GM12873 (cell line): Measurements from ENCODE around the gene RPA1.

ENCODE experiments used
- TF ChIP-seq, protein P1 (sequence below): IDR thresholded peaks from 2 replicates; pipeline ENCODE4 v1.5.1; 2012; ENCODE audit warnings: low read depth, mild to moderate bottlenecking, moderate library complexity, low read length, control low read depth; ENCODE audit not compliant: insufficient read depth; ENCODE audit errors: missing control alignments

Gene RPA1

DNA sequence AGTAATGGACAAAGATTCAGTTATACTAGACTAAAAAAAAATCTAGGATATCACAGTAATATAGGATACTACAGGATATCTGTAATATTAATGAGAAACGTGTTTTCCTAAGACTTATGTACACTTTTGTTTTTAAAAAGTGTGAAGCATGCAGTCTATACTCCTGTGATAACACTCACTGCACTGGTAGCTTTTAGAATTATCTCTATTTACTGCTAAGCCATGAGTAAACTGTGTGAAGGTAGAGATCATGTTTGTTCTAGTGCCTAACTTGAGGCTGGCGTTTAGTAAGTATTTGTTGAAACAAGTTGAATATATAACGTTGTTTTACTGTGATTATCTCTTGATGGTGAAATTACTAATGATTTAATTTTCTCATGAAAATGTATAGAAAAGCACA is 23.9 kb downstream of the RPA1 start:
- TF ChIP-seq, protein P1, sequence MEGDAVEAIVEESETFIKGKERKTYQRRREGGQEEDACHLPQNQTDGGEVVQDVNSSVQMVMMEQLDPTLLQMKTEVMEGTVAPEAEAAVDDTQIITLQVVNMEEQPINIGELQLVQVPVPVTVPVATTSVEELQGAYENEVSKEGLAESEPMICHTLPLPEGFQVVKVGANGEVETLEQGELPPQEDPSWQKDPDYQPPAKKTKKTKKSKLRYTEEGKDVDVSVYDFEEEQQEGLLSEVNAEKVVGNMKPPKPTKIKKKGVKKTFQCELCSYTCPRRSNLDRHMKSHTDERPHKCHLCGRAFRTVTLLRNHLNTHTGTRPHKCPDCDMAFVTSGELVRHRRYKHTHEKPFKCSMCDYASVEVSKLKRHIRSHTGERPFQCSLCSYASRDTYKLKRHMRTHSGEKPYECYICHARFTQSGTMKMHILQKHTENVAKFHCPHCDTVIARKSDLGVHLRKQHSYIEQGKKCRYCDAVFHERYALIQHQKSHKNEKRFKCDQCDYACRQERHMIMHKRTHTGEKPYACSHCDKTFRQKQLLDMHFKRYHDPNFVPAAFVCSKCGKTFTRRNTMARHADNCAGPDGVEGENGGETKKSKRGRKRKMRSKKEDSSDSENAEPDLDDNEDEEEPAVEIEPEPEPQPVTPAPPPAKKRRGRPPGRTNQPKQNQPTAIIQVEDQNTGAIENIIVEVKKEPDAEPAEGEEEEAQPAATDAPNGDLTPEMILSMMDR: no peak

DNA sequence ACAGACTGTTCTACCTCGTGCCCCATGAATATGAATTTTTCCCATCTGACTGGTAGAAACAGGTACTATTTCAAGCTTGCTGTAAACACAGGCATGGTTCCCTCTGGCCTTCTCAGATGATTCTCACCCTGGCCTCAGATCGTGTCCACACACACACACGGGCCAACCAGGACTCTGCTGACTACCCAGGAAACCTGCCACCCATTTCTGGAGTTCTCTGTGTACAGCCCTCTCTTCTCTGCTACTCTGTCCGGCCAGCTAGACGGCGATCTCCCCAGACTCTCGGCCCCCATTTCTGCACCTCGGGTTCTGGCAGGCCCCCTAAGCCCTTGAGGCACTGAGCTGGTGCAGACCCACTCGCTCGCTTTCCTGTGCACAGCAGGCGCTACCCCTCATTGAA is 31.2 kb downstream of the RPA1 start:
- TF ChIP-seq, protein P1: no peak

DNA sequence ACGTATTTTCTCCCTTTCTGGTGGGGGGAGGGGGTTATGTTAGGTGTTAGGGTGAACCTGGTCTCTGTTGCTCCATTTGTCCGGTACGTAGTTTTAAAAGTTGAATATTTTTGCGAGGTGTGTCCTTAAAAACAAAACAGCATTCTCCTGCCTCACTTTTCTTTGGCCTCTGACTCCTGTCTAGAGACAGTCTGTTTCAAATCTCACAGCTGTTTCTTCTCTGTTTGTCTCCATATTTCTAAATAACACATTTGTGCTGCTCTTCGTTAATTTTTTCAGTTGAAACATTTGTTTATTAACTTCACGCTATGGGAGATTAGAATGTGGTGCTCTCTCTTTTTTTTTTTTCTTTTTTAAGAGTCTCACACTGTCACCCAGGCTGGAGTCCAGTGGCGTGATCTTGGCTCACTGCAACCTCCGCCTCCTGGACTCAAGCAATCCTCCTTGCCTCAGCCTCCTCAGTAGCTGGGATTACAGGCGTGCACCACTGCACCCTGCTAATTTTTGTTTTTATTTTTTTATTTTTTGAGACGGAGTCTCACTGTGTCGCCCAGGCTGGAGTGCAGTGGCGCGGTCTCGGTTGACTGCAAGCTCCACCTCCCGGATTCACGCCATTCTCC is 31.7 kb downstream of the RPA1 start:
- TF ChIP-seq, protein P1: no peak

DNA sequence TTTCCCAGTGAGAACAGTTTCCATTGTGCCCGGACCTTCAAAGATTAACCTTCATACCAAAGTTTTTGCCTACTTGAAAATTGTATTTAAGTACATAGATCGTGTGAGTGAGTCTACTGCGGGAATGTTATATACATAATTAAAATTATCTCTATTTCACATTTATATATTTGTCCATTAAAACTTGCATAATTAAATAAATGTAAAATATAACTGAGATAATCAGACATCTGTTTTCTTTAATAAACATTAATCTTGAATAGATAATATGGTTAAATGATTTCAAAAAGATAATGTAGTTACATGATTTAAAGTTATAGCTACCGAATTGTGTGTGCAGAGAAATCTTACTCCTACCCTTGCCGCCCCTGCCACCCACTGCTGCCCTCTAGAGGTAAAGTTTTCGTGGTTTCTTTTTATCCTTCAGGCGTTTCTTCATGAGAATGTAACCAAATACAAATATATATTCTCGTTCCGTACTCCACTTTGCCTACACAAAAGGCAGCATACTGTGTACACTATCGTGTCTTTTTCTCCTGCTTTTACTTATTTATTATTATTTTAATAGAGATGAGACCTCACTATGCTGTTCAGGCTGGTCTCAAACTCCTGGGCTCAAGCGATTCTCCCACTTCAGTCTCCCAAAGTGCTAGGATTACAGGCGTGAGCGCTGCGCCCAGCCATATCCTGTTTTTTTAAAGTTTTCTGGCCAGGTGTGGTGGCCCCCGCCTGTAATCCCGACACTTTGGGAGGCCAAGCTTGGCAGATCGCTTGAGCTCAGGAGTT is 35.6 kb downstream of the RPA1 start:
- TF ChIP-seq, protein P1: peak; percentile 65

DNA sequence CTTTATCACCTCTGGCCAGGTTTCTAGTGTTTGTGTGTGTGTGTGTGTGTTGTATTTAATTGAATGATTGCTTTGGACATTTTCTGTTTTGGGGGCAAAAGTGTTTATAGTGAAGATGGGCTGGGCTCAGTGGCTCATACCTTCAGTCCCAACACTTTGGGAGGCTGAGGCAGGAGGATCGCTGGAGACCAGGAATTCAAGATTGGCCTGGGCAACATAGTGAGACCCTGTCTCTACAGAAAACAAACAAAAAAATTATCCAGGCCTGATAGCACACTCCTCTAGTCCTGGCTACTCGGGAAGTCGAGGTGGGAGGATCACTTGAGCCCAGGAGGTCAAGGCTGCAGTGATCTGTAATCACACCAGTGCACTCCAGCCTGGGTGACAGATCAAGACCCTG is 37.5 kb downstream of the RPA1 start:
- TF ChIP-seq, protein P1: no peak

DNA sequence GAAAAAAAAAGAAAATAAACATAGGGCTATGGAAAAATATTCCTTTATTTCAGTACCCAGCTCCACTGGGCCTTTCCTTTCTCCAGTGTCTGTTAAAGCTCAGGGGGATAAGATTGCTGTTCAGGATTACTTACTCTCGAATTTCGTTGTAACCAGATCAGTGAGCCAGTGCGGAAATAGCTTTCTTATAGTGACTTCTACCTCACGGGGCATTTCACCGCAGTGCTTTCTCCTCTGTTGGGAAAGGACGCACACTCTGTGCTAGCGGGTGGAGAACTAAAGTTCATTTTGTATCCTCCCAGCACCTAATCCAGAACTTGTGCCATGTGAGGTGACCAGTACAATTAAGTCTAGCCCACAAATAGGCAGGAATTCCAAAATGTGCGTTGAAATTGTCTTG is 38.3 kb downstream of the RPA1 start:
- TF ChIP-seq, protein P1: no peak

DNA sequence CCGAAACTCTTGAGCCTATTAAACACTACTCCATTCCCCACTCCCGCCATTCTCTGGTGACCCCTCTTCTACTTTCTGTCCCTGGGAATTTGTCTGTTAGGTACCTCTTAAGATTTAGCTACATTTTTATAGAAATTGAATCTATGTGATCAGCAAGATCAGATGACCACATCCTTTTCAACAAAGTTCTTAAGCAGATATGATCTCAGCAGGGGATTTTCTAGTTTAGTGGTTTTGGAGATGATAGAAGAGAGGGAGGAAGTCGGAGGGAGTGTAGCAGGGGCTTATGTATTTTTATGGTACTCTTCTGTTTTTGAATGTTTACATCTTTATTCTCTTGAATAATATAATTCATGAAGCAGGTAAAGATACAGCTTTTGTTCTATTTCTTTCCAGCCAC is 40.8 kb downstream of the RPA1 start:
- TF ChIP-seq, protein P1: no peak
